Measurements from ENCODE around the gene PIH1D1.

Gene PIH1D1

GRCh38 chr19:49451430-49452181 is at the start of gene PIH1D1:
Gene PIH1D1, minus strand, starts transcription at chr19:49451814. Its CDS starts 240 bp downstream, at chr19:49451574.
- peak; percentile 32 to 99 (median 94) for DNase-seq

GRCh38 chr19:49499030-49499670 is 47.5 kb upstream of the PIH1D1 start:
- DNase-seq, result no peak

GRCh38 chr19:49498475-49498874 is 46.9 kb upstream of the PIH1D1 start:
- DNase-seq, result no peak

GRCh38 chr19:49497789-49498103 is 46.1 kb upstream of the PIH1D1 start:
- no peak for DNase-seq

GRCh38 chr19:49497047-49497788 is 45.6 kb upstream of the PIH1D1 start:
- DNase-seq, result peak in 23 of 58 donors; percentile 3 to 48 (median 12)

- no peak for DNase-seq
Observed at GRCh38 chr19:49496574-49497008, 45.0 kb upstream of the PIH1D1 start.

GRCh38 chr19:49492573-49493405 is 41.2 kb upstream of the PIH1D1 start:
- DNase-seq, result no peak

GRCh38 chr19:49491804-49492572 is 40.4 kb upstream of the PIH1D1 start:
- DNase-seq, result no peak

- DNase-seq, result no peak
Observed at GRCh38 chr19:49491030-49491803, 39.6 kb upstream of the PIH1D1 start.

GRCh38 chr19:49490287-49491029 is 38.8 kb upstream of the PIH1D1 start:
- DNase-seq, result no peak

GRCh38 chr19:49489601-49490167 is 38.1 kb upstream of the PIH1D1 start:
- no peak for DNase-seq

- no peak for DNase-seq
Observed at GRCh38 chr19:49488863-49489537, 37.4 kb upstream of the PIH1D1 start.

- DNase-seq, result no peak
Observed at GRCh38 chr19:49488046-49488862, 36.6 kb upstream of the PIH1D1 start.

GRCh38 chr19:49487277-49488045 is 35.8 kb upstream of the PIH1D1 start, which contains the start of gene RPL13A:
Gene RPL13A, plus strand, starts transcription at chr19:49487608. Its CDS starts 22 bp downstream, at chr19:49487630.
- peak; percentile 91 to 100 (median 99) for DNase-seq

- no peak for DNase-seq
Observed at GRCh38 chr19:49486710-49487276, 35.2 kb upstream of the PIH1D1 start.

- DNase-seq, result no peak
Observed at GRCh38 chr19:49486232-49486631, 34.6 kb upstream of the PIH1D1 start.

Measured in anterior cingulate cortex (tissue), 58 donors.